C4-2B (cell line): ENCODE data around the gene GRAMD4.

Experiments used
- CTCF ChIP-seq: fragments of 450-650 bp; conservative IDR thresholded peaks from 2 replicates; pipeline ENCODE4 v1.5.1; 2017; ENCODE audit warnings: mild to moderate bottlenecking
- ZFX ChIP-seq: fragments of 450-650 bp; IDR thresholded peaks from 2 replicates; pipeline ENCODE4 v1.6.1; 2017

DNA sequence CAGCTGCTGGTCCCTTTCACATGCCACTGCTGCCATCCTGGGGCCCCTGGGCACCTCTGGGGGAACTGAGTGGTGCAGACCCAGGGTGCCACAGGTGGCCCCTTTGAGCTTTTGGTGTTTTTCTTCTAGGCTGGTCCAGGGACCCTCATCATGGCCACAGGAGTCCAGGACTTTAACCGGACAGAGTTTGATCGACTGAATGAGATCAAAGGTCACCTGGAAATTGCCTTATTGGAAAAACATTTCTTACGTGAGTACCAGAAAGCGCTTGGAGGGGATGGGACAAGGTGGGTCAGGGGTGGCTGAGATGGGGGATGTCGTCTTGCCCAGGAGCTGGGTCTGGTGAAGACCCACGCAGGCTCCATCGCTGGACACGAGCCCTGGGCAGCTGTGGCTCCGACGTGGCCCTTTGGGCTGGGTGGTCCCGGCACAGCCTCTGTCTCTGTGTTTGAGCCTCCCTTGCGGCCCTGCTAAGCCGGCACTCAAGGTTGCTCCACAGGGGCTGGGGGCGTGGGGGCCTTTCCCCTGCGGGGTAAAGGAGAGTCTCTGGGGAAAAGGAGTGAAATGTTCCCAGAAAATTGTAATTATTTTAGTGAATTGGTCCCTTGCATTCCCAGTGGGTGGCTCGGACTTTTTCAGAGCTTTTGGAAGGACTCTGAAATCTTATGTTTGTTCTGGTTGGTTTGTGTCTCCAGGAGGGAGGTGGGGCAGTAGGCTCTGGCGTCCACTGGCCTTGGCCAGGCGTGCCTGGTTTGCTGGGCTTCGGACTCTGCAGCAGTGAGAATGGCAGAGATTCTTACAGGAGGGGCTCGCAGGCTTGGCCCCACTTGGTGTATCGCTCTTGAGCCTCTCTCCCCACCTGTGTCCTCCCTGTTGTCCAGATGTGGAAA lies 17.8 kb downstream of the GRAMD4 start:
- TF ChIP-seq CTCF (no peak), ZFX (no peak)
